HepG2 (cell line): Measurements from ENCODE around the gene PPIA. TPM values are rescaled to one million over a fixed set of nuclear protein-coding genes. Genes with fewer than 3 reads are reported as not detected.

Source experiments
- CBX1 ChIP-seq: IDR thresholded peaks from one replicate; pipeline ENCODE4 v1.6.1; 2016; ENCODE audit warnings: antibody characterized with exemption, low read depth
- DPF2 ChIP-seq: sonication (generic); formaldehyde crosslinking; IDR thresholded peaks from 2 replicates; pipeline ENCODE4 v1.4.0; 2020; ENCODE audit warnings: mild to moderate bottlenecking, low read depth, missing genetic modification reagents, borderline replicate concordance
- FOXK1 ChIP-seq: sonication (generic); formaldehyde crosslinking; IDR thresholded peaks from 2 replicates; pipeline ENCODE4 v1.4.0; 2020; ENCODE audit warnings: low read depth, missing genetic modification reagents, borderline replicate concordance
- GLI4 ChIP-seq: sonication (generic); formaldehyde crosslinking; IDR thresholded peaks from 2 replicates; pipeline ENCODE4 v1.5.1; 2020; ENCODE audit warnings: missing genetic modification reagents, mild to moderate bottlenecking, moderate library complexity, borderline replicate concordance
- HOXD1 ChIP-seq: sonication (generic); formaldehyde crosslinking; IDR thresholded peaks from 2 replicates; pipeline ENCODE4 v1.5.0; 2020; ENCODE audit warnings: missing genetic modification reagents
- NFYB ChIP-seq: sonication (generic); formaldehyde crosslinking; IDR thresholded peaks from 2 replicates; pipeline ENCODE4 v1.4.0; 2020; ENCODE audit warnings: missing genetic modification reagents
- NFYC ChIP-seq: IDR thresholded peaks from 2 replicates; pipeline ENCODE4 v1.6.1; 2016; ENCODE audit warnings: missing genetic modification reagents, missing compliant biosample characterization
- NRL ChIP-seq: sonication (generic); formaldehyde crosslinking; IDR thresholded peaks from 2 replicates; pipeline ENCODE4 v1.5.0; 2020; ENCODE audit warnings: missing genetic modification reagents, mild to moderate bottlenecking, moderate library complexity, borderline replicate concordance
- RCOR2 ChIP-seq: IDR thresholded peaks from 2 replicates; pipeline ENCODE4 v1.6.1; 2016; ENCODE audit warnings: missing biosample characterization, missing genetic modification reagents
- SRY ChIP-seq: sonication (generic); formaldehyde crosslinking; IDR thresholded peaks from 2 replicates; pipeline ENCODE4 v1.8.0; 2022; ENCODE audit warnings: mild to moderate bottlenecking, missing genetic modification reagents
- THRA ChIP-seq: sonication (generic); formaldehyde crosslinking; IDR thresholded peaks from 2 replicates; pipeline ENCODE4 v1.4.0; 2020; ENCODE audit warnings: missing genetic modification reagents, borderline replicate concordance
- ZBTB10 ChIP-seq: sonication (generic); formaldehyde crosslinking; IDR thresholded peaks from 2 replicates; pipeline ENCODE4 v1.4.0; 2020; ENCODE audit warnings: missing genetic modification reagents, borderline replicate concordance
- ZBTB26 ChIP-seq: IDR thresholded peaks from 2 replicates; pipeline ENCODE4 v1.6.1; 2016; ENCODE audit warnings: missing compliant biosample characterization, missing genetic modification reagents, borderline replicate concordance
- ZFP91 ChIP-seq: sonication (generic); formaldehyde crosslinking; IDR thresholded peaks from 2 replicates; pipeline ENCODE4 v1.9.0; 2022; ENCODE audit warnings: missing genetic modification reagents, mild to moderate bottlenecking, borderline replicate concordance
- ZFYVE20 ChIP-seq: sonication (generic); formaldehyde crosslinking; IDR thresholded peaks from 2 replicates; pipeline ENCODE4 v1.8.0; 2023; ENCODE audit warnings: low read depth, mild to moderate bottlenecking, moderate library complexity, missing genetic modification reagents, borderline replicate concordance
- ZNF282 ChIP-seq: fragments of 450-650 bp; IDR thresholded peaks from 2 replicates; pipeline ENCODE4 v1.6.1; 2018; ENCODE audit not compliant: partially characterized antibody
- ZNF367 ChIP-seq: sonication (generic); formaldehyde crosslinking; IDR thresholded peaks from 2 replicates; pipeline ENCODE4 v1.4.0; 2020; ENCODE audit warnings: missing genetic modification reagents, borderline replicate concordance
- ZNF547 ChIP-seq: sonication (generic); formaldehyde crosslinking; IDR thresholded peaks from 2 replicates; pipeline ENCODE4 v1.5.1; 2020; ENCODE audit warnings: mild to moderate bottlenecking, missing genetic modification reagents
- ZNF619 ChIP-seq: sonication (generic); formaldehyde crosslinking; IDR thresholded peaks from 2 replicates; pipeline ENCODE4 v1.4.0; 2020; ENCODE audit warnings: mild to moderate bottlenecking, missing genetic modification reagents
- ZNF766 ChIP-seq: sonication (generic); formaldehyde crosslinking; IDR thresholded peaks from 2 replicates; pipeline ENCODE4 v1.5.0; 2020; ENCODE audit warnings: missing genetic modification reagents, borderline replicate concordance
- ZSCAN29 ChIP-seq: sonication (generic); formaldehyde crosslinking; conservative IDR thresholded peaks from 2 replicates; pipeline ENCODE4 v1.4.0; 2020; ENCODE audit warnings: mild to moderate bottlenecking, missing genetic modification reagents
- polyA plus RNA-seq, 8 experiments: library from polyadenylated mRNA; depleted of rRNA in 3 of 8; stranded (reverse) in 7 of 8; unstranded in 1 of 8; fragments of >200 nt; fragmentation: Illumina TruSeq in 4 of 8; extraction: Trizol in 4 of 8; gene quantifications; 2 replicates each; pipeline versions ENCODE4 v1.2.1 to v1.2.3, GENCODE V29; 2011 to 2016; ENCODE audit warnings: low read depth in 4 of 8, missing spikeins in 1 of 8, mixed read lengths in 1 of 8; ENCODE audit not compliant: insufficient read depth in 1 of 8
- total RNA-seq, 5 experiments: library from RNA; depleted of rRNA; stranded (reverse); fragments of >200 nt; fragmentation: Illumina TruSeq; extraction: Trizol; gene quantifications; 2 replicates each; pipeline ENCODE4 v1.2.3, GENCODE V29; 2016; ENCODE audit warnings: low read depth in 1 of 5

PPIA gene
- total and polyA plus RNA-seq, 2 of the 13 experiments (the other 11 are each of a cell fraction or from before 2014, with no cell fraction given), result 2,268 to 3,010 TPM

GRCh38 chr7:44796504-44797328 lies at the start of gene PPIA (continued):
- TF ChIP-seq GLI4, result peak; percentile 31; the same call in 1 of the 2 replicates
- TF ChIP-seq ZNF367, result no peak
- TF ChIP-seq THRA (CRISPR knock-in tag), result no peak
- peak; percentile 92 for TF ChIP-seq ZNF547 (CRISPR knock-in tag)
- TF ChIP-seq CBX1, result no peak
- no peak for TF ChIP-seq ZBTB26 (CRISPR knock-in tag)
- TF ChIP-seq ZFP91 (CRISPR knock-in tag), result peak; percentile 60; the same call in 1 of the 2 replicates
- TF ChIP-seq ZNF282, result no peak
- TF ChIP-seq ZNF766, result peak; percentile 85
- peak; percentile 97 for TF ChIP-seq NFYC
- no peak for TF ChIP-seq ZNF619 (CRISPR knock-in tag)
- TF ChIP-seq FOXK1 (CRISPR knock-in tag), result 0 out of 2 replicates have a peak, but pooled peaks have one; percentile 18
- no peak for TF ChIP-seq RCOR2 (CRISPR knock-in tag)
- TF ChIP-seq NRL (CRISPR knock-in tag), result 0 out of 2 replicates have a peak, but pooled peaks have one; percentile 13
- TF ChIP-seq ZFYVE20, result 0 out of 2 replicates have a peak, but pooled peaks have one; percentile 17
- TF ChIP-seq DPF2, result 0 out of 2 replicates have a peak, but pooled peaks have one; percentile 13
- peak; percentile 45; the same call in 1 of the 2 replicates for TF ChIP-seq ZSCAN29
- TF ChIP-seq ZBTB10 (CRISPR knock-in tag), result peak; percentile 80
- TF ChIP-seq NFYB (CRISPR knock-in tag), result peak; percentile 95
- peak; percentile 79; the same call in 1 of the 2 replicates for TF ChIP-seq SRY
- peak; percentile 48; the same call in 1 of the 2 replicates for TF ChIP-seq HOXD1 (CRISPR knock-in tag)
